Spleen (tissue), 7 donors: ENCODE results near the gene TRAPPC12.

Source experiments
- CTCF ChIP-seq, 11 experiments: fragments of 200-600 bp in 7 of 11; fragments of 450-650 bp in 4 of 11; sonication (generic) in 4 of 11; IDR thresholded peaks in 8 of 11; conservative IDR thresholded peaks in 3 of 11; 1 replicate in 7 of 11; 2 replicates in 4 of 11; pipeline versions ENCODE4 v1.4.0 to v1.8.0; 2016 to 2021; ENCODE audit warnings: antibody characterized with exemption in 11 of 11, inconsistent platforms in 4 of 11, mild to moderate bottlenecking in 1 of 11
- POLR2A ChIP-seq, 3 donors: fragments of 450-650 bp; IDR thresholded peaks; one replicate each; pipeline ENCODE4 v1.5.1; 2017; ENCODE audit warnings: antibody characterized with exemption in 3 of 3, mild to moderate bottlenecking in 1 of 3
- donor health status: DM: no; HTN: no; CAD: no; lungs with moderate emphysema.
- donor health status: DM: no; HTN: no; CAD: no.
- donor health status: DM: no; HTN: no; CAD: no.

DNA sequence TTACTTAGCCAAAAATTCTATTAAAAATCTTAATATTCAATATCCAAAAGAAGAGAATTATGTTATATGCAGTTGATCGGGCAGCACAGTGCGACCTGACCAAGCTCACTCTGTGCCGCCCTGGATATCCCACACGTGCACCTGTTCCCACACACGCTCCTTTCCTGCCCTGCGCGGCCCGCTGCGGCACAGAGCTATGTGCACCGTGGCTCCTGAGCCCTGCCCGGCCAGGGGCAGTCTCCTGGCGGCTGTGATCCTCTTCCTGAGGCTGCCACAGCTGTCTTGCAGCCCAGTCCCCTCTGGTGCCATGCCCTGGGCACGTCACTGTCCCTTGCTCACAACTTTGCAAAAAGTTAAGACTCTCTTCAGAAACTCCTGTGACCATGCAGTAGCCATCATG is 29.3 kb downstream of the TRAPPC12 start:
- TF ChIP-seq POLR2A (IDR thresholded peaks at IDR 0.05) (no peak), CTCF (IDR thresholded peaks at IDR 0.05 in 8 of 11, conservative IDR thresholded peaks at IDR 0.05 in 3 of 11) (no peak)
